Melanocyte of skin (primary cell): ENCODE measurements around the gene CIAPIN1. TPM values are rescaled to one million over a fixed set of nuclear protein-coding genes. Genes with fewer than 3 reads are reported as not detected.

ENCODE experiments used
- total RNA-seq, 2 donors: library from RNA; depleted of rRNA; stranded (reverse); fragments of >200 nt; gene quantifications; 2 replicates each; pipeline ENCODE4 v1.2.3, GENCODE V29; 2012

The CIAPIN1 gene
- 100 to 1,000 TPM in 1 of 2 donors, 10 to 100 TPM in 1; 95.0 to 103 TPM for total RNA-seq

GRCh38 chr16:57447186-57447962, at the start of gene CIAPIN1, which contains the start of gene COQ9:
Gene CIAPIN1, minus strand, starts transcription at chr16:57447385. Its CDS starts 6,457 bp downstream, at chr16:57440928.
Gene COQ9, plus strand, starts transcription at chr16:57447479. Its CDS starts 27 bp downstream, at chr16:57447506.

GRCh38 chr16:57485916-57486857, 39.0 kb upstream of the CIAPIN1 start, which contains the start of gene DOK4:
Gene DOK4, minus strand, starts transcription at chr16:57486493. Its CDS starts 6,986 bp downstream, at chr16:57479507.

DNA sequence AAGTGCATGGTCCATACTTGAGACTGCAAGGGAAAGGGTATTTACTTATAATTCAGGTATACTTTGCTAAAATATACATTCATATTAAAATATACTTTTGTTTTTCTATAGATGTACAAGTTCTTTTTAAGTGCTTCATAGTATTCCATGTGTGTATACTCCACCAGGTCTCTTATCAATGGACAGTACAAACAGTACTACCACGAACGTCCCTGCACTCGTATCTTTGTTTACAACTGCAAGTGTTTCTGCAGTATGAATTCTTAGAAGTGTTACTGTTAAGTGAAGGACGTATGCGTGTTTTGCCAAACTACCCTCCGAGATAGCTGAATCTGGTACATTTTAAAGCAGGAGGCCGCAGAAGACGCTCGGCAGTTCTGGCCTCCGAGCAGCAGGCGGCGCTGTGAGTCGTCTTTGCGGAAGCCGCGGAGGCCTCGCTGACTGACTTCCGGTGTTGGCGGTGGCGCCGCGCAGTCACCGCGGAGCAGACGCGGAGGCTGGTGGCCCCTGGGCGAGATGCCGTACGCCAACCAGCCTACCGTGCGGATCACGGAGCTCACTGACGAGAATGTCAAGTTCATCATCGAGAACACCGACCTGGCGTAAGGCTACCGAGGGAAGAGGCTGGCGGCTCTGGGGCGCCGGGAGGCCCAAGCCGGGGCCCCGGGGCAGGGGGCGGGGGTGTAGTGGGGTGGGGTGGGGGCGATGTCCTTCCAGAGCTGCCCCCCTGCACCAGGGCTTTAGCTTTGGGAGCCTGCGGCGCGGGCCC, 15.2 kb upstream of the CIAPIN1 start, which contains the start of gene POLR2C:
Gene POLR2C, plus strand, starts transcription at position 471 of the 769 bp plus-strand sequence. Its CDS starts 46 bp downstream, at position 517.

GRCh38 chr16:57403965-57404817, 43.0 kb downstream of the CIAPIN1 start, which contains the start of gene CCL17:
Gene CCL17, plus strand, starts transcription at chr16:57404767. Its CDS starts 9,166 bp downstream, at chr16:57413933.

Other genes with a start within 250 kb of the CIAPIN1 start
- gene ARL2BP, start 202.1 kb downstream of the CIAPIN1 start, total RNA-seq: 10 to 100 TPM; 67.4 to 69.3 TPM
- under 1 TPM; 0.69 to 1.00 TPM for gene PLLP, start 162.7 kb downstream of the CIAPIN1 start, total RNA-seq
- gene CCL22, start 88.6 kb downstream of the CIAPIN1 start, total RNA-seq: not detected
- gene CX3CL1, start 74.9 kb downstream of the CIAPIN1 start, total RNA-seq: 1 to 10 TPM; 1.0 to 3.3 TPM
- under 1 TPM in 1 of 2 donors, not detected in 1; 0.33 TPM for gene CCL17, start 42.6 kb downstream of the CIAPIN1 start, total RNA-seq
- 10 to 100 TPM; 63.3 to 67.3 TPM for gene COQ9, start 94 bp upstream of the CIAPIN1 start, total RNA-seq
- 100 to 1,000 TPM; 102 to 146 TPM for gene POLR2C, start 15.3 kb upstream of the CIAPIN1 start, total RNA-seq
- gene DOK4, start 39.1 kb upstream of the CIAPIN1 start, total RNA-seq: 1 to 10 TPM; 5.0 to 6.2 TPM
- gene CCDC102A, start 89.2 kb upstream of the CIAPIN1 start, total RNA-seq: 1 to 10 TPM; 2.3 to 4.8 TPM
- gene ADGRG5, start 95.3 kb upstream of the CIAPIN1 start, total RNA-seq: under 1 TPM; under 0.01 to 0.33 TPM
- gene ADGRG1, start 181.2 kb upstream of the CIAPIN1 start, total RNA-seq: 100 to 1,000 TPM; 103 to 142 TPM
- under 1 TPM in 1 of 2 donors, not detected in 1; under 0.01 TPM for gene ADGRG3, start 220.9 kb upstream of the CIAPIN1 start, total RNA-seq
- gene DRC7, start 247.4 kb upstream of the CIAPIN1 start, total RNA-seq: not detected